Aorta (tissue), 5 donors: ENCODE results near the gene CTXN1. TPM values are rescaled to one million over a fixed set of nuclear protein-coding genes. Genes with fewer than 3 reads are reported as not detected.
"Not testable (repeated sequence)": the region's sequence is repeated elsewhere in the genome, so short reads cannot be mapped to it uniquely, and the experiment has no call there.

Source experiments
- ATAC-seq: fragments of 200-7000 bp; cut with Tn5 transposase; one replicate; pipeline ENCODE4 v1.9.1; 2022; ENCODE audit warnings: moderate library complexity; ENCODE audit not compliant: low FRiP score
- DNase-seq, 2 donors: peaks; one replicate each; pipeline ENCODE4 v3.0.0-alpha.2; 2020
- H3K27ac ChIP-seq, 2 donors: one replicate each; pipeline ENCODE4 v1.5.1; 2013; ENCODE audit warnings: low read length in 2 of 2, mild to moderate bottlenecking in 2 of 2, moderate library complexity in 2 of 2, control low read depth in 1 of 2, inconsistent platforms in 1 of 2, low read depth in 1 of 2
- H3K27me3 ChIP-seq, 2 donors: one replicate each; pipeline ENCODE4 v1.6.1; 2013; ENCODE audit warnings: control low read depth in 1 of 2, low read length in 1 of 2, mild to moderate bottlenecking in 1 of 2, moderate library complexity in 1 of 2; ENCODE audit not compliant: insufficient read depth in 2 of 2, control insufficient read depth in 1 of 2
- H3K36me3 ChIP-seq, 2 donors: one replicate each; pipeline ENCODE4 v1.6.1; 2013; ENCODE audit warnings: control low read depth in 1 of 2, low read length in 1 of 2, mild to moderate bottlenecking in 1 of 2; ENCODE audit not compliant: insufficient read depth in 2 of 2, control insufficient read depth in 1 of 2
- H3K4me1 ChIP-seq, 2 donors: one replicate each; pipeline ENCODE4 v1.6.1; 2013; ENCODE audit warnings: low read length in 2 of 2, control low read depth in 1 of 2, mild to moderate bottlenecking in 1 of 2, moderate library complexity in 1 of 2; ENCODE audit not compliant: insufficient read depth in 2 of 2, control insufficient read depth in 1 of 2
- H3K4me3 ChIP-seq, 2 donors: one replicate each; pipeline ENCODE4 v1.5.1; 2013; ENCODE audit warnings: low read length in 2 of 2, control low read depth in 1 of 2, mild to moderate bottlenecking in 1 of 2
- H3K9me3 ChIP-seq: one replicate; pipeline ENCODE4 v1.6.1; 2013; ENCODE audit warnings: mild to moderate bottlenecking, low read length; ENCODE audit not compliant: control insufficient read depth
- WGBS, 2 donors: extraction: QIAGEN DNeasy Blood & Tissue Kit; methylation state at CpG; one replicate each; pipeline ENCODE4 v1.1.7; 2013; 5-methylcytosine and 5-hydroxymethylcytosine counted together
- intact Hi-C, 2 donors: fragments of 100-400 bp; cut with DNase I; formaldehyde crosslinking; loops; one replicate each; pipeline versions ENCODE4 v1.14.2 to v1.15.0; 2022
- polyA plus RNA-seq, 2 donors: library from polyadenylated mRNA; stranded (reverse); fragments of 200-250 nt; gene quantifications; one replicate each; pipeline ENCODE4 v1.2.3, GENCODE V29; 2013
- total RNA-seq, 2 donors: library from RNA; stranded (reverse); fragmentation: NEBNext Ultra II Directional; extraction: Animal tissue kit (Norgen Biotek cat#: 25700); gene quantifications; one replicate each; pipeline ENCODE4 v1.2.1, GENCODE V29; 2021
- donor health status: healthy with polysubstance abuse.
- donor health status: Bipolar disorder and iron deficiency.
- donor health status: DM: no; HTN: no; CAD: no.
- donor health status: DM: no; HTN: no; CAD: no.
- donor health status: DM: yes; HTN: yes; CAD: no.

The CTXN1 gene
- total and polyA plus RNA-seq, 4 donors: 0.51 to 2.5 (median 1.9) TPM; not detected in 1

- WGBS, 2 donors: 82 to 89% methylated on average over 8 to 11 of the region's 11 CpGs
- H3K4me3 ChIP-seq, ATAC-seq, H3K9me3 ChIP-seq, H3K4me1 ChIP-seq, H3K27ac ChIP-seq, H3K27me3 ChIP-seq, DNase-seq, intact Hi-C loops: not testable (repeated sequence)
- peaks cover 0 to 14% of the 10 kb centered on the region in 2 donors for H3K36me3 ChIP-seq
Measured at GRCh38 chr19:7930030-7930429, 4.1 kb upstream of the CTXN1 start.

DNA sequence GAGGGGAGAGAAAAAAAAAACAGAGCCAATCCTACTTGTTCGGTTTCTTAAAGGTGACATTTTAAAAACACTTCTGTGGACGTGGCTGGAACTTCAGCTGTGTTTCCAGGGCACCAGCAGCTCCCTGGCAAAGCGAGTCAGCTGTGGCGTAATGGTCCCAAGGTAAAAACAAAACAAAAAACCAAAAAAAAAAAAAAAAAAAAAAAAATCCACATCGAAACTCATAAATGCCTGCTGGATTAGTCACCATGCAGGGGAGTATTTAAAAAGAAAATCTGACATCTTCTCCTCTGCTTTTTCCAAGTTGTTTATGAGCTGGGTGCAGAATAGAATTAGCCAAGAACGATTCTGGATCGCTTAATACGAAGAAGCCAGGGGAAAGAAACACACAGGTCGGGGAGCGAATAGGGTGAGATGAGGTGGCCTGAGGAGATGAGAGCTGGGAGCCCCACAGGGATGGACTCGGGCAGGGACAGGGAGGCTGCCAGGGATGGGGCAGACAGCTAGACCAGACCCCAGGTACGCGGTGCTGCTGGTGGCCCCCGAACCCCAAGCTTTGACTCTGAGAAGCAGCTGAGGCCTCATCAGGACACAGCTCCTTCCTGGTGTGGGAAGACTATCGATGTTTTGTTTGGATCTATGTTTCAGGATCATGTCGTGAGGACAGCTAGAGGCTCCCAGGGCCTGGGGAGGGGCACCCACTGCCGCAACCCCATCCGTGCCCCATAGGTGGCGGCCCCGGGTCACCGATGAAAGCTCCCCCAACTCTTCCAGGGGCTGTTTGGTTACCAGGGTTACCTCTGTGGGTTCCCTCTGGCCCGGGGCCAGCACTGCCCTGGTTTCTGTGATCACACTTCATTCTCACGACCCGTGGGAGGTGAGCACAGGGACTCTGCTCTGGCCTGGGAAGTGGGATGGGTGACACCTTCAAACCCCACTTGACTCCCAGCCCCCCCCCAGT lies 3.1 kb upstream of the CTXN1 start:
- intact Hi-C loops: no loop called here
- ATAC-seq: peak; percentile 40
- Histone ChIP-seq H3K4me3 (no peak overlapping the region), H3K27ac (peak overlapping the region; percentile 81 to 89), H3K27me3 (no peaks in the 10 kb centered on the region), H3K36me3 (peaks cover 0 to 14% of the 10 kb centered on the region in 2 donors), H3K4me1 (no peaks in the 10 kb centered on the region), H3K9me3 (no peaks in the 10 kb centered on the region)
- WGBS, 2 donors: 16 to 25% methylated on average over 24 of the region's 24 CpGs
- peak; percentile 82 to 91 for DNase-seq

DNA sequence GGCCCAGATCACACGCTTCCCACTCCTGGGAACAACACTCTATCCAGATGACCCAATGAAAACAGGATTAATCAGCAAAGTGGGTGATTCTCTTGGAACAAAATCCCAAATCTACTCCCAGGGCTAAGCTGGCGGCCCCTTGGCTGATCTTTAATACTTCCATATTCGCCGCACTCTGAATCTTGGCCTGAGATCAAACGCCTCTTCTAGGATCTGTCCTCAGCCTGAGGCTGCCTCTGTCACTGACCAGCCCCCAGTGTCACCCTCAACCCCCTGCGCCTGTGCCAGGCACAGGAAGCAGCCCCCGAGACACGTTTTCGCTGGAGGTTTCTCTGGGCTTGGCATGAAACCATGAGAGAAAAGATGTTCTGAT lies 2.4 kb upstream of the CTXN1 start:
- ATAC-seq: no peak
- peaks cover 0 to 12% of the 10 kb centered on the region in 2 donors for H3K36me3 ChIP-seq
- H3K4me3 ChIP-seq: no peak overlapping the region
- no peaks in the 10 kb centered on the region for H3K27me3 ChIP-seq
- DNase-seq: peak in 1 of 2 donors; percentile 56
- peak overlapping the region in 1 of 2 donors; percentile 61 for H3K27ac ChIP-seq
- no peaks in the 10 kb centered on the region for H3K4me1 ChIP-seq
- intact Hi-C loops: no loop called here
- WGBS, 2 donors: 24 to 43% methylated on average over 9 of the region's 9 CpGs
- H3K9me3 ChIP-seq: no peaks in the 10 kb centered on the region

DNA sequence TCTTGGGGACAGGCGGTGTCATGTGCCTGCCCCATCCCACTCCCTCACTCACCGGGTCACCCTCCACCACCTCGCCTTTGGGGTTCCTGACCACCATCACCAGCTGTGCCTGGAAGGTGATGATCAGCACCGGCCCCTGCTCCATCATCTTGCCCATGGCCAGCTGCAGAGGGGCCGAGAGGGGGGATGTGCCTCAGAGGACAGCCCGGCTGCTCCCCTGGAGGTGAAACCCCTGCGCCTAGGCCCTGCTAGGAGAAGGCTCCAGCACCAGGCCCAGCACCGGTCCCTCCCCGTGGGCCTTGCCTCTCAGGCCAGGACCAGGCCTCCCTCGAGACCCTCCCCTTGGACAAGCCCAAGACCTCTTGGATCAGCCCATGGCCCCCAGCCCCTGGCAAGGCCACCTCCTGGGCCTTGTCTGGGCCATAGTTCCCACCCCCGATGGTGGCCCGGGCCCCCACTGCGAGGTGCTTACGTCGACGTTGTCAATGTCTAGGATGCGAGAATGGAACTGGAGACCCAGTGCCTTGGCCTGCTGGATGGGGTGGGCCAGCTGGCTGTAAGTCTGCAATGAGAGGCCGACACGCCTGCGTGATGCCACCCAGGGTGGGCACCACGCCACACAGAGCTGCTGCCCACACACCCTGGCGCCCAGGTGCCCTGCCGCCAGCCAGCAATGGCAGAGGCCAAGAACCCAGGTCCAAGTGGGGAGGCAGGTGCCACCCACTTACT lies 1.8 kb upstream of the CTXN1 start:
- 72 to 82% methylated on average over 23 of the region's 23 CpGs for WGBS, 2 donors
- Histone ChIP-seq H3K4me3 (no peak overlapping the region), H3K36me3 (peaks cover 0 to 8% of the 10 kb centered on the region in 2 donors), H3K27ac (peak overlapping the region in 1 of 2 donors; percentile 61), H3K9me3 (no peaks in the 10 kb centered on the region), H3K4me1 (no peaks in the 10 kb centered on the region), H3K27me3 (no peaks in the 10 kb centered on the region)
- peak; percentile 56 to 78 for DNase-seq
- ATAC-seq: peak; percentile 1
- intact Hi-C loops: no loop called here

- DNase-seq: peak; percentile 57 to 76
- intact Hi-C loops: no loop called here
- ATAC-seq: no peak
- H3K4me3 ChIP-seq: no peak overlapping the region
- no peak overlapping the region for H3K27ac ChIP-seq
- 88 to 91% methylated on average over 31 to 32 of the region's 32 CpGs for WGBS, 2 donors
- H3K9me3 ChIP-seq: no peaks in the 10 kb centered on the region
- peaks cover 0 to under 1% of the 10 kb centered on the region in 2 donors for H3K36me3 ChIP-seq
- no peaks in the 10 kb centered on the region for H3K27me3 ChIP-seq
- H3K4me1 ChIP-seq: no peaks in the 10 kb centered on the region
Measured at GRCh38 chr19:7926727-7927604, 1.0 kb upstream of the CTXN1 start.

GRCh38 chr19:7925171-7925851 lies 624 bp downstream of the CTXN1 start:
- WGBS, 2 donors: 1% methylated on average over 77 to 98 of the region's 98 CpGs
- no peak for ATAC-seq
- intact Hi-C loops: no loop called here
- Histone ChIP-seq H3K9me3 (no peaks in the 10 kb centered on the region), H3K27me3 (no peaks in the 10 kb centered on the region), H3K4me3 (peak overlapping the region; percentile 11 to 29), H3K36me3 (no peaks in the 10 kb centered on the region), H3K27ac (no peak overlapping the region), H3K4me1 (no peaks in the 10 kb centered on the region)
- peak; percentile 79 to 93 for DNase-seq

DNA sequence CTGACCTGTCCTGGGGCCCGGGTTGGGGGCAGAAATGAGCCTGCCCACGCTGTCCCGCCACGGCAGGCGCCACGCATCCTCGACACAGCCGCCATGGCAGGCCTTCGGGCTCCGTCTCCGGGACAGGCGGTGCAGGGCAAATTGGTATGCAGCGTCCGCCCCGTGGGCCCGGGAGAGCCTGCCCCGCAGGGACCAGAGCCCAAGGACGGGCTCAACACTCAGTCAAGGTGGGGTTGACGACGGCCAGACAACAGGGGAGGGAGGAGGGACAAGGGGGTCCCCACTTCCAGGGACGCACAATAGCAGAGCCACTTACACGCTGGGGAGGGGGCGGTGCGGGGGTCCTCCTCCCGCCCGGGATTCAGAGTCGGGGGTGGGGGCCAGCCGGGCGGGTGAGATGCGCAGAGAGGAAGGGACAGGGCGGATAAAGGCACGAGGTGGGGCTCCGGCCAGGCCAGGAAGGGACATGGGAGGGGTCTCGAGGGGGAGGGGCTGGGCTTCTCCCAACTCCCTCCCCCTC lies 1.2 kb downstream of the CTXN1 start:
- H3K9me3 ChIP-seq: no peaks in the 10 kb centered on the region
- no peaks in the 10 kb centered on the region for H3K36me3 ChIP-seq
- H3K27ac ChIP-seq: no peak overlapping the region
- intact Hi-C loops: no loop called here
- H3K4me3 ChIP-seq: no peak overlapping the region
- DNase-seq: peak in 1 of 2 donors; percentile 51
- H3K27me3 ChIP-seq: no peaks in the 10 kb centered on the region
- H3K4me1 ChIP-seq: no peaks in the 10 kb centered on the region
- WGBS, 2 donors: 47 to 49% methylated on average over 30 to 34 of the region's 34 CpGs
- no peak for ATAC-seq
